ENCODE data around the gene CA7. TPM values are rescaled to one million over a fixed set of nuclear protein-coding genes. Genes with fewer than 3 reads are reported as not detected.
A peak's percentile ranks its signal among the peaks of the same experiment; 100 is the strongest.
"Not testable (repeated sequence)": the region's sequence is repeated elsewhere in the genome, so short reads cannot be mapped to it uniquely, and the experiment has no call there.

CA7 gene
- total RNA-seq, 5 donors from 2014 or later (not counting 1 experiment from before 2014, with no cell fraction given) = not detected

- CTCF ChIA-PET = interaction anchor here in 1 of 2 donors (0.5 to 0.7 kb wide), 3 partner anchors 232 to 661 kb away, joined by 3 to 5 read pairs (median 4); no protein-coding TSS in a partner anchor
- no peak for DNase-seq
- H3K27me3 ChIP-seq (replicated peaks in 1 of 2; ENCODE audit: control insufficient read depth in 2 of 2, extremely low read depth in 1 of 2, insufficient read depth in 2 of 2, low read length in 1 of 2) = no peaks in the 10 kb centered on the region
- no peak for ATAC-seq (replicated peaks in 1 of 4)
- no peaks in the 10 kb centered on the region for H3K9me3 ChIP-seq
- H3K4me1 ChIP-seq (ENCODE audit: control insufficient read depth in 1 of 2, extremely low read depth in 1 of 2, insufficient read depth in 2 of 2, low read length in 2 of 2) = no peaks in the 10 kb centered on the region
- H3K4me3 ChIP-seq (ENCODE audit: control insufficient read depth in 1 of 2, extremely low read depth in 1 of 2, low read length in 1 of 2) = no peak overlapping the region
- H3K27ac Mint-ChIP-seq = no peak overlapping the region
- H3K27ac ChIP-seq (ENCODE audit: low read length) = no peak overlapping the region
- no peaks in the 10 kb centered on the region for H3K4me1 Mint-ChIP-seq
- H3K27me3 Mint-ChIP-seq = no peaks in the 10 kb centered on the region
- POLR2A ChIA-PET = no interaction called here
- no peaks in the 10 kb centered on the region for H3K36me3 Mint-ChIP-seq
- no peaks in the 10 kb centered on the region for H3K36me3 ChIP-seq (ENCODE audit: control insufficient read depth in 2 of 2, extremely low read depth in 1 of 2, insufficient read depth in 1 of 2, low read length in 1 of 2)
- H3K9me3 Mint-ChIP-seq = no peaks in the 10 kb centered on the region
- 90% methylated on average over 4 of the region's 8 CpGs for WGBS (ENCODE audit: insufficient coverage)
- no peak overlapping the region for H3K4me3 Mint-ChIP-seq
Observed at GRCh38 chr16:66862023-66862520, 17.9 kb downstream of the CA7 start.

- peaks cover 0 to 5% of the 10 kb centered on the region in 2 experiments for H3K4me1 ChIP-seq (ENCODE audit: control insufficient read depth in 1 of 2, extremely low read depth in 1 of 2, insufficient read depth in 2 of 2, low read length in 2 of 2)
- no peaks in the 10 kb centered on the region for H3K36me3 ChIP-seq (ENCODE audit: control insufficient read depth in 2 of 2, extremely low read depth in 1 of 2, insufficient read depth in 1 of 2, low read length in 1 of 2)
- CTCF ChIA-PET = no interaction called here
- DNase-seq (no peak), ATAC-seq (replicated peaks in 1 of 4) (no peak)
- H3K36me3 Mint-ChIP-seq = no peaks in the 10 kb centered on the region
- no peak overlapping the region for H3K27ac Mint-ChIP-seq
- no peaks in the 10 kb centered on the region for H3K9me3 Mint-ChIP-seq
- no peaks in the 10 kb centered on the region for H3K27me3 ChIP-seq (replicated peaks in 1 of 2; ENCODE audit: control insufficient read depth in 2 of 2, extremely low read depth in 1 of 2, insufficient read depth in 2 of 2, low read length in 1 of 2)
- peaks cover 2 to 7% (median 4%) of the 10 kb centered on the region in 3 donors for H3K4me1 Mint-ChIP-seq
- POLR2A ChIA-PET = interaction anchor here in 1 of 2 donors (0.6 kb wide), 1 partner anchor 33 kb away, joined by 3 read pairs; the partner anchor contains the start of gene NAE1
- H3K27me3 Mint-ChIP-seq = no peaks in the 10 kb centered on the region
- no peak overlapping the region for H3K4me3 Mint-ChIP-seq
- no peak overlapping the region for H3K27ac ChIP-seq (ENCODE audit: low read length)
- H3K9me3 ChIP-seq = no peaks in the 10 kb centered on the region
- no peak overlapping the region for H3K4me3 ChIP-seq (ENCODE audit: control insufficient read depth in 1 of 2, extremely low read depth in 1 of 2, low read length in 1 of 2)
Observed at GRCh38 chr16:66863707-66864106, 19.5 kb downstream of the CA7 start.

GRCh38 chr16:66869424-66869823 lies 25.2 kb downstream of the CA7 start:
- Mint-ChIP-seq H3K9me3 (no peaks in the 10 kb centered on the region), H3K36me3 (no peaks in the 10 kb centered on the region), H3K27ac (no peak overlapping the region), H3K27me3 (no peaks in the 10 kb centered on the region), H3K4me3 (no peak overlapping the region), H3K4me1 (peaks cover 17 to 23% (median 20%) of the 10 kb centered on the region in 3 donors)
- H3K4me1 ChIP-seq (ENCODE audit: control insufficient read depth in 1 of 2, extremely low read depth in 1 of 2, insufficient read depth in 2 of 2, low read length in 2 of 2) = peaks cover 0 to 25% of the 10 kb centered on the region in 2 experiments
- H3K27me3 ChIP-seq (replicated peaks in 1 of 2; ENCODE audit: control insufficient read depth in 2 of 2, extremely low read depth in 1 of 2, insufficient read depth in 2 of 2, low read length in 1 of 2) = no peaks in the 10 kb centered on the region
- ATAC-seq (replicated peaks in 1 of 4) (no peak), DNase-seq (no peak)
- H3K9me3 ChIP-seq = no peaks in the 10 kb centered on the region
- H3K27ac ChIP-seq (ENCODE audit: low read length) = no peak overlapping the region
- 90% methylated on average over 1 of the region's 1 CpG for WGBS (ENCODE audit: insufficient coverage)
- ChIA-PET CTCF (interaction anchor here (1.2 to 3.7 kb wide), 2 partner anchors 13 to 39 kb away, joined by 3 to 11 read pairs; partner anchors contain the start of gene NAE1 (in 1 of the 2)), POLR2A (no interaction called here)
- H3K4me3 ChIP-seq (ENCODE audit: control insufficient read depth in 1 of 2, extremely low read depth in 1 of 2, low read length in 1 of 2) = no peak overlapping the region
- no peaks in the 10 kb centered on the region for H3K36me3 ChIP-seq (ENCODE audit: control insufficient read depth in 2 of 2, extremely low read depth in 1 of 2, insufficient read depth in 1 of 2, low read length in 1 of 2)

- peaks cover 21 to 32% (median 24%) of the 10 kb centered on the region in 3 donors for H3K4me1 Mint-ChIP-seq
- POLR2A ChIA-PET; H3K27ac ChIP-seq (ENCODE audit: low read length); H3K36me3 Mint-ChIP-seq; ATAC-seq (replicated peaks in 1 of 4); H3K4me3 ChIP-seq (ENCODE audit: control insufficient read depth in 1 of 2, extremely low read depth in 1 of 2, low read length in 1 of 2); H3K9me3 Mint-ChIP-seq; H3K36me3 ChIP-seq (ENCODE audit: control insufficient read depth in 2 of 2, extremely low read depth in 1 of 2, insufficient read depth in 1 of 2, low read length in 1 of 2); CTCF ChIA-PET; DNase-seq; H3K27me3 ChIP-seq (replicated peaks in 1 of 2; ENCODE audit: control insufficient read depth in 2 of 2, extremely low read depth in 1 of 2, insufficient read depth in 2 of 2, low read length in 1 of 2); H3K27me3 Mint-ChIP-seq; H3K9me3 ChIP-seq: not testable (repeated sequence)
- H3K27ac Mint-ChIP-seq = peak overlapping the region in 1 of 2 donors; percentile 61
- peak overlapping the region in 1 of 3 donors; percentile 16 for H3K4me3 Mint-ChIP-seq
- 100% methylated on average over 2 of the region's 2 CpGs for WGBS (ENCODE audit: insufficient coverage)
- H3K4me1 ChIP-seq (ENCODE audit: control insufficient read depth in 1 of 2, extremely low read depth in 1 of 2, insufficient read depth in 2 of 2, low read length in 2 of 2) = peaks cover 0 to 34% of the 10 kb centered on the region in 2 experiments
Observed at GRCh38 chr16:66871363-66871762, 27.1 kb downstream of the CA7 start.

GRCh38 chr16:66871840-66872239 lies 27.6 kb downstream of the CA7 start:
- ChIA-PET POLR2A (no interaction called here), CTCF (interaction anchor here in 1 of 2 donors (0.7 to 1.7 kb wide), 4 partner anchors 10 to 1569 kb away, joined by 3 to 16 read pairs (median 6); partner anchors contain the start of gene NAE1)
- H3K27me3 Mint-ChIP-seq = no peaks in the 10 kb centered on the region
- Histone ChIP-seq H3K27me3 (replicated peaks in 1 of 2; ENCODE audit: control insufficient read depth in 2 of 2, extremely low read depth in 1 of 2, insufficient read depth in 2 of 2, low read length in 1 of 2) (no peaks in the 10 kb centered on the region), H3K4me1 (ENCODE audit: control insufficient read depth in 1 of 2, extremely low read depth in 1 of 2, insufficient read depth in 2 of 2, low read length in 2 of 2) (peaks cover 0 to 34% of the 10 kb centered on the region in 2 experiments), H3K9me3 (no peaks in the 10 kb centered on the region), H3K27ac (ENCODE audit: low read length) (no peak overlapping the region), H3K36me3 (ENCODE audit: control insufficient read depth in 2 of 2, extremely low read depth in 1 of 2, insufficient read depth in 1 of 2, low read length in 1 of 2) (no peaks in the 10 kb centered on the region), H3K4me3 (ENCODE audit: control insufficient read depth in 1 of 2, extremely low read depth in 1 of 2, low read length in 1 of 2) (no peak overlapping the region)
- no peaks in the 10 kb centered on the region for H3K9me3 Mint-ChIP-seq
- no peak for ATAC-seq (replicated peaks in 1 of 4)
- H3K27ac Mint-ChIP-seq = peak overlapping the region in 1 of 2 donors; percentile 61
- DNase-seq = no peak
- H3K4me1 Mint-ChIP-seq = peaks cover 21 to 32% (median 24%) of the 10 kb centered on the region in 3 donors
- H3K36me3 Mint-ChIP-seq = no peaks in the 10 kb centered on the region
- peak overlapping the region in 1 of 3 donors; percentile 83 for H3K4me3 Mint-ChIP-seq
- WGBS (ENCODE audit: insufficient coverage) = no CpG with 5 or more reads among the region's 3 CpGs

- H3K9me3 Mint-ChIP-seq = no peaks in the 10 kb centered on the region
- H3K36me3 Mint-ChIP-seq = no peaks in the 10 kb centered on the region
- DNase-seq = no peak
- peak overlapping the region; percentile 60 to 83 (median 73) for H3K4me3 Mint-ChIP-seq
- no CpG with 5 or more reads among the region's 4 CpGs for WGBS (ENCODE audit: insufficient coverage)
- H3K4me1 ChIP-seq (ENCODE audit: control insufficient read depth in 1 of 2, extremely low read depth in 1 of 2, insufficient read depth in 2 of 2, low read length in 2 of 2) = peaks cover 0 to 34% of the 10 kb centered on the region in 2 experiments
- H3K36me3 ChIP-seq (ENCODE audit: control insufficient read depth in 2 of 2, extremely low read depth in 1 of 2, insufficient read depth in 1 of 2, low read length in 1 of 2) = no peaks in the 10 kb centered on the region
- peak overlapping the region; percentile 44 to 61 for H3K4me3 ChIP-seq (ENCODE audit: control insufficient read depth in 1 of 2, extremely low read depth in 1 of 2, low read length in 1 of 2)
- no peak for ATAC-seq (replicated peaks in 1 of 4)
- ChIA-PET CTCF (interaction anchor here in 1 of 2 donors (0.7 to 1.7 kb wide), 6 partner anchors 9 to 1569 kb away, joined by 3 to 16 read pairs (median 4); partner anchors contain the start of gene NAE1), POLR2A (no interaction called here)
- H3K4me1 Mint-ChIP-seq = peaks cover 21 to 32% (median 23%) of the 10 kb centered on the region in 3 donors
- peak overlapping the region; percentile 74 to 86 for H3K27ac Mint-ChIP-seq
- H3K27ac ChIP-seq (ENCODE audit: low read length) = peak overlapping the region; percentile 42
- no peaks in the 10 kb centered on the region for H3K9me3 ChIP-seq
- H3K27me3 Mint-ChIP-seq = no peaks in the 10 kb centered on the region
- no peaks in the 10 kb centered on the region for H3K27me3 ChIP-seq (replicated peaks in 1 of 2; ENCODE audit: control insufficient read depth in 2 of 2, extremely low read depth in 1 of 2, insufficient read depth in 2 of 2, low read length in 1 of 2)
Observed at GRCh38 chr16:66872559-66872942, 28.3 kb downstream of the CA7 start.
